CD4-positive, alpha-beta memory T cell (primary cell): ENCODE measurements around the gene FERMT3. TPM values are rescaled to one million over a fixed set of nuclear protein-coding genes. Genes with fewer than 3 reads are reported as not detected.

Experiments
- CTCF ChIA-PET: fragments of 350-600 bp; sonication (Branson Sonifier 250); formaldehyde crosslinking; loops from one replicate; lab custom pipeline; 2021; ENCODE audit warnings: inconsistent platforms; ENCODE audit not compliant: partially characterized antibody; lab: Charles Lee
- POLR2A ChIA-PET: fragments of 350-600 bp; sonication (Branson Sonifier 250); formaldehyde crosslinking; loops from one replicate; lab custom pipeline; 2021; ENCODE audit not compliant: partially characterized antibody; lab: Charles Lee
- DNase-seq, 5 donors: peaks; one replicate each; pipeline versions ENCODE4 v3.0.0 to v3.0.0-alpha.2; 2020 to 2022; ENCODE audit warnings: mixed read lengths in 1 of 5
- H3K27ac ChIP-seq: one replicate; pipeline ENCODE4 v1.7.0; 2013; ENCODE audit warnings: low read depth, low read length
- H3K27me3 ChIP-seq: 2 replicates; pipeline ENCODE4 v1.7.0; 2013; ENCODE audit warnings: mild to moderate bottlenecking, low read length, moderate library complexity; ENCODE audit not compliant: insufficient read depth
- H3K36me3 ChIP-seq: 2 replicates; pipeline ENCODE4 v1.7.0; 2013; ENCODE audit warnings: mild to moderate bottlenecking, low read length, moderate library complexity; ENCODE audit not compliant: insufficient read depth
- H3K4me1 ChIP-seq: 2 replicates; pipeline ENCODE4 v1.7.0; 2013; ENCODE audit warnings: mild to moderate bottlenecking, low read length, moderate library complexity; ENCODE audit not compliant: insufficient read depth
- H3K4me3 ChIP-seq, 2 donors: one replicate each; pipeline ENCODE4 v1.7.0; 2013; ENCODE audit warnings: low read length in 2 of 2, mild to moderate bottlenecking in 1 of 2
- H3K9me3 ChIP-seq, 2 donors: one replicate each; pipeline ENCODE4 v1.7.0; 2013; ENCODE audit warnings: low read length in 2 of 2, control low read depth in 1 of 2; ENCODE audit not compliant: control insufficient read depth in 1 of 2
- H3K27ac Mint-ChIP-seq, 7 donors: one replicate each; pipeline ENCODE4 v1.8.0; 2020 to 2021; ENCODE audit warnings: mixed read lengths in 7 of 7, mild to moderate bottlenecking in 6 of 7, inconsistent platforms in 3 of 7, moderate library complexity in 3 of 7
- H3K27me3 Mint-ChIP-seq, 2 donors: one replicate each; pipeline ENCODE4 v1.8.0; 2020 to 2021; ENCODE audit warnings: mixed read lengths in 2 of 2
- H3K36me3 Mint-ChIP-seq, 2 donors: one replicate each; pipeline ENCODE4 v1.8.0; 2020 to 2021; ENCODE audit warnings: mixed read lengths in 2 of 2, inconsistent platforms in 1 of 2, mild to moderate bottlenecking in 1 of 2
- H3K4me1 Mint-ChIP-seq, 4 donors: one replicate each; pipeline ENCODE4 v1.8.0; 2020 to 2021; ENCODE audit warnings: mixed read lengths in 4 of 4, mild to moderate bottlenecking in 1 of 4
- H3K4me3 Mint-ChIP-seq, 8 donors: one replicate each; pipeline ENCODE4 v1.8.0; 2020 to 2021; ENCODE audit warnings: mixed read lengths in 8 of 8, mild to moderate bottlenecking in 7 of 8, moderate library complexity in 6 of 8, inconsistent platforms in 3 of 8
- H3K9me3 Mint-ChIP-seq, 8 donors: one replicate each; pipeline ENCODE4 v1.8.0; 2020 to 2021; ENCODE audit warnings: mixed read lengths in 8 of 8, mild to moderate bottlenecking in 5 of 8, inconsistent platforms in 3 of 8, moderate library complexity in 1 of 8
- intact Hi-C: fragments of 100-400 bp; cut with micrococcal nuclease; formaldehyde crosslinking; loops from one replicate; pipeline ENCODE4 v1.15.1; 2023
- polyA plus RNA-seq, 2 donors: library from polyadenylated mRNA; unstranded; fragments of 300-500 nt; fragmentation: Illumina TruSeq; gene quantifications; one replicate each; pipeline ENCODE4 v1.2.3, GENCODE V29; 2021
- total RNA-seq, 2 experiments: library from RNA; stranded (reverse); gene quantifications; one replicate each; pipeline ENCODE4 v1.2.3, GENCODE V29; 2021

FERMT3 gene
- total and polyA plus RNA-seq, 4 experiments from 2014 or later, result 149 to 202 (median 175) TPM

DNA sequence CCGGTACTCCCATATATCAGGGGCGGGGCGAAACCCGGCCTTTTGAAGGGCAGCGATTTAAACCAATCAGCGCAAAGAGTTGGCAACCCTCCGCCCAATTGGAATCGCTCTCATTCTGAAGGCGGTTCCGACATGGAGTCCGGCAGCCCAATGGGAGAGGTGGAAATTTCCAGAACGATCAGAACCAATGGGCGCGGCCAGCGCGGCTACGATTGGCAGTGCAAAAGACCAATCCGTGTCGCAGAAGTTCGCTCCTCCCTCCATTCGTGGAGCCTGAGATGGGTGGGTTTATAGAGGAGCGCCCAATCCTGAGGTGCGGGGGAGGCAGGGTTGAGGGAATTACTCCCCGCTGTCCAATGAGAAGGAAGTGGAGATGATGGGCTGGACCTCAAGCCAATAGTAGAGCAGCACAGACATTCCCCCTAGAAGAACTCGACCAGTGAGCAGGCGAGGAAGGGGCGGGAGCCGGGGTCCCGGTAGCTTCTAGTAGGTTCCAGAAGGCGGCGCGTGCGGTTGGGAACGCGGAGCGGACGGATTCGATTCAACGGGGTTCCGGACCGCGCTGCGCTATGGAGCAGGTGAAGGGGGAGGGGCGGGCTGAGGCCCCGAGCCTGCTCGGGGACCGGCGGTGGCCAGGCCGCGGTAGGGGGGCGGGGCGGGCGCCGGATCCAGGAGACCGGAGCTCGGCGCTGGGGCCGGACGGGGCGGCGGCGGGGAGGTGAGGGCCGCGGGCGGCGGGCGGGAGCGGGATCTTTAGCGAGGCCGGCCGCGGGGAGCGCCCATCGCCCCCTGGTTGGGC lies 20.6 kb upstream of the FERMT3 start, which contains the start of gene STIP1:
TSS of gene STIP1 (plus strand) at position 479 of the 799 bp plus-strand sequence. CDS start at position 570, 91 bp downstream.
- Histone ChIP-seq H3K27me3 (no peaks in the 10 kb centered on the region), H3K27ac (peak within 1 kb of the TSS; percentile 79), H3K4me3 (peak within 1 kb of the TSS; percentile 64 to 71), H3K9me3 (no peaks in the 10 kb centered on the region), H3K4me1 (peaks cover 29% of the 10 kb centered on the region), H3K36me3 (no peaks in the 10 kb centered on the region)
- peaks cover 11 to 52% (median 33%) of the 10 kb centered on the region in 4 donors for H3K4me1 Mint-ChIP-seq
- peaks cover 0 to 3% (median 0%) of the 10 kb centered on the region in 8 donors for H3K9me3 Mint-ChIP-seq
- H3K36me3 Mint-ChIP-seq, result peaks cover 0 to 12% of the 10 kb centered on the region in 2 donors
- peak; percentile 99 to 100 (median 99) for DNase-seq
- no peaks in the 10 kb centered on the region for H3K27me3 Mint-ChIP-seq
- ChIA-PET POLR2A (interaction anchor here (0.7 to 6.0 kb wide), 33 partner anchors 10 to 1354 kb away, joined by 3 to 128 read pairs (median 5); partner anchors contain the start of genes BAD, CATSPERZ, CCDC88B and COX8A), CTCF (interaction anchor here (1.0 to 8.3 kb wide), 7 partner anchors 9 to 132 kb away, joined by 3 to 106 read pairs (median 4); partner anchors contain the start of genes CATSPERZ, DNAJC4, FERMT3 and PRDX5)
- peak within 1 kb of the TSS; percentile 95 to 99 (median 97) for H3K4me3 Mint-ChIP-seq
- intact Hi-C loops, result loop anchor here (1.0 to 5.0 kb wide), 9 partner anchors 18 to 504 kb away; partner anchors contain the start of genes ESRRA, FKBP2, GPR137 and MACROD1
- H3K27ac Mint-ChIP-seq, result peak within 1 kb of the TSS; percentile 91 to 98 (median 97)

DNA sequence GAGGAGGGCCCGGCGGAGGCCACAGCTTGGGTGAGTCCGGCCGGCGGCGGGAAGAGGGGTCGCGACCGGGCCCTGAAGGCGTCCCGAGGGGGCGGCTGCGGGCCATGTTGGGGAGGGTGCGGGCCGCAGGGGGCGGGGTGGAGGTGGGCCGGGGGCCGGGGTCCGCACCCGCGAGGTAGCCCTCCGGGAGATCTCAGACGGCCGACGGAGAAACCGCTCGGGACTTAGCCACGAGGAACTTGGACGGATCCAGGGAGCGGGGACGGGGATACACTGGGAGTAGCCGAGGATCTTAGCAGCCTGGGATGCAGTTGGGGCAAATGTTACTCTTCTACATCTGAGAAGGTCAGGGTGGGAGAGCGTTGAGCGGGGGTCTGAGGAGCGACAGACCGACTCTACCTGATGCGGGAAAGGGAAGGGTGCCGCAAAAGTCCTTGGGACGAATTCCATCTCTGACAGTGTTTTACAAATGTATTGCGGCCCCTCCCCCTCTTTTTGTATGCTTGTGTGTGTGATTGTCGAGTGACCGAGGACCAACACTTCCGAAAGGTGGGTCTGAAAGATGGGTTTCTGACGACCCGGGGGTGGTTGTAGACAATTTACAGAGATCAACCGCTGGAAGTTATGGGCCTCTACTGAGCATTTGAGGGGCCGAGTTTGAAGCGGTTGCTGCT lies 19.9 kb upstream of the FERMT3 start:
- Mint-ChIP-seq H3K4me1 (peaks cover 11 to 51% (median 32%) of the 10 kb centered on the region in 4 donors), H3K27me3 (no peaks in the 10 kb centered on the region), H3K9me3 (peaks cover 0 to 3% (median 0%) of the 10 kb centered on the region in 8 donors), H3K4me3 (no peak overlapping the region), H3K36me3 (peaks cover 0 to 12% of the 10 kb centered on the region in 2 donors), H3K27ac (peak overlapping the region in 1 of 7 donors; percentile 91)
- POLR2A ChIA-PET, result interaction anchor here (0.8 to 6.0 kb wide), 31 partner anchors 10 to 1355 kb away, joined by 3 to 128 read pairs (median 5); partner anchors contain the start of genes BAD, CCDC88B, COX8A and ESRRA
- peaks cover 30% of the 10 kb centered on the region for H3K4me1 ChIP-seq
- intact Hi-C loops, result loop anchor here (1.0 to 5.0 kb wide), 4 partner anchors 40 to 504 kb away; partner anchors contain the start of genes FKBP2, NUDT22, OTUB1 and RTN3
- H3K36me3 ChIP-seq, result no peaks in the 10 kb centered on the region
- H3K9me3 ChIP-seq, result no peaks in the 10 kb centered on the region
- no peak overlapping the region for H3K4me3 ChIP-seq
- CTCF ChIA-PET, result interaction anchor here (1.0 to 8.3 kb wide), 8 partner anchors 9 to 131 kb away, joined by 3 to 106 read pairs (median 4); partner anchors contain the start of genes CATSPERZ, FERMT3, PRDX5 and TRMT112
- H3K27me3 ChIP-seq, result no peaks in the 10 kb centered on the region
- no peak overlapping the region for H3K27ac ChIP-seq
- DNase-seq, result peak; percentile 28 to 64 (median 36)

DNA sequence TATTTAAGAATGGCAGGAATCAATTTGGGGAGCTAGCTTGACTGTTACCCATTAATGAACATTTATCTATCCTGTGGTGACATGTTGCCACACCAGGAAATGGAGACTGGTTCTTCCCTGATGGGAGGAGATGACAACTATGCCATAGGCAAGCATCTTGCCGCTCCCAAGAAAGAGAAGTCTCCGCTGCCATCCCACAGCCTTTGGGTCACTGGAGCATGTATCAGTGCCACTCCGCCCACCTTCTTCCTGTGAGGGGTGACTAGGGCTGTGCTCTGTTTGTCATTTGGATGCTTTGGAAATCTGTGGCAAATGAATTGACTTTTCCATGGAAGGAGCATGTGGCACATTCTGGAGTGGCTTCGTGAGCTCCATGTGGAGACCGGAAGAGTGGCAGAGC lies 14.1 kb upstream of the FERMT3 start:
- Mint-ChIP-seq H3K27ac (no peak overlapping the region), H3K27me3 (no peaks in the 10 kb centered on the region), H3K36me3 (peaks cover 29 to 52% of the 10 kb centered on the region in 2 donors), H3K9me3 (no peaks in the 10 kb centered on the region), H3K4me1 (peaks cover 8 to 45% (median 18%) of the 10 kb centered on the region in 4 donors), H3K4me3 (no peak overlapping the region)
- intact Hi-C loops, result no loop called here
- Histone ChIP-seq H3K27ac (no peak overlapping the region), H3K4me1 (peaks cover 16% of the 10 kb centered on the region), H3K9me3 (no peaks in the 10 kb centered on the region), H3K36me3 (peaks cover 49% of the 10 kb centered on the region), H3K27me3 (no peaks in the 10 kb centered on the region), H3K4me3 (no peak overlapping the region)
- DNase-seq, result no peak
- CTCF ChIA-PET, result interaction anchor here (0.8 to 8.3 kb wide), 7 partner anchors 13 to 150 kb away, joined by 3 to 106 read pairs (median 9); partner anchors contain the start of genes CATSPERZ and FERMT3
- POLR2A ChIA-PET, result interaction anchor here (0.7 to 1.5 kb wide), 2 partner anchors 12 to 108 kb away, joined by 3 read pairs; partner anchors contain the start of gene CATSPERZ

DNA sequence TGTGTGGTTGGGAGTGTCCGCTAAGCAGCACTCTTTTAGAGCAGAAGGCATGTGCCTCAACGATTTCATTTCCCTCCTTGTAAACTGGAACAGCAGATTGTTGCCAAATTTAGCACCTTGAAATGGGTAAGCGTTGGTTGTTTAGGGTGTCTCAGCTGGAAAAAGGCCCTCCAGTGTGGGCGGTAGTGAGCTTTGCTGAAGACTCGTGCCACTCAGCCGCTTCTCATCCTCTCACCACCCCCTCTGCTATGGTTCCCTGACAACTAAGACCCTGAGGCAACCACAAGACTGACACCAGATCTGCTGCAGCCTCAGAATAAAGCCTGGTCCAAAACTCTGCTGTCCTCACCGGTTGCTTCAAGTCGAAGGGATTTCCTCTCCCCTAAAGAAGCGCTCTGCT lies 9.9 kb upstream of the FERMT3 start:
- no peak for DNase-seq
- Histone ChIP-seq H3K27me3 (no peaks in the 10 kb centered on the region), H3K4me3 (no peak overlapping the region), H3K36me3 (peaks cover 78% of the 10 kb centered on the region), H3K4me1 (peaks cover 5% of the 10 kb centered on the region), H3K27ac (no peak overlapping the region), H3K9me3 (no peaks in the 10 kb centered on the region)
- Mint-ChIP-seq H3K4me3 (no peak overlapping the region), H3K36me3 (peaks cover 42 to 70% of the 10 kb centered on the region in 2 donors), H3K9me3 (no peaks in the 10 kb centered on the region), H3K4me1 (peaks cover 6 to 18% (median 10%) of the 10 kb centered on the region in 4 donors), H3K27ac (peak overlapping the region in 2 of 7 donors; percentile 68 to 70), H3K27me3 (no peaks in the 10 kb centered on the region)
- ChIA-PET CTCF (interaction anchor here (1.0 to 4.7 kb wide), 4 partner anchors 8 to 108 kb away, joined by 4 to 27 read pairs (median 4); partner anchors contain the start of gene FERMT3), POLR2A (interaction anchor here (1.9 to 4.1 kb wide), 2 partner anchors 10 kb away, joined by 7 to 19 read pairs; partner anchors contain the start of genes FERMT3 and STIP1)
- intact Hi-C loops, result no loop called here

DNA sequence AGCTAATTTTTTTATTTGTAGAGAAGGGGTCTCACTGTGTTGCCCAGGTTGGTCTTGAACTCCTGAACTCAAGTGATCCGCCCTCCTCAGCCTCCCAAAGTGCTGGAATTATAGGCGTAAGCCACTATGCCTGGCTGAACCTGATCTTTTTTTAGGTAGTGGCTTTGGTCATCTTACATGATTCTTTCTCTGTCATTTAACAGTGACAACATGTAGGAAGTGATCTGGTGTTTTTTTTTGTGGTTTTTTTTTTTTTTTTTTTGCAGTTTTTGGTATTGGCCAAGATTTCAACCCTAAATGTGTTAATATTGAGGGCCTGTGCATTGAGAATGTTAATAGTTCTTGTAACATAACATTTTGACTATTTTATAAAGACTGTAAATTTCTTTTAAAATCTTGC lies 8.0 kb upstream of the FERMT3 start:
- no peak for DNase-seq
- Mint-ChIP-seq H3K9me3 (no peaks in the 10 kb centered on the region), H3K4me3 (no peak overlapping the region), H3K27me3 (no peaks in the 10 kb centered on the region), H3K36me3 (peaks cover 49 to 75% of the 10 kb centered on the region in 2 donors), H3K27ac (peak overlapping the region in 1 of 7 donors; percentile 6), H3K4me1 (peaks cover 4 to 9% (median 7%) of the 10 kb centered on the region in 4 donors)
- intact Hi-C loops, result no loop called here
- Histone ChIP-seq H3K27me3 (no peaks in the 10 kb centered on the region), H3K9me3 (no peaks in the 10 kb centered on the region), H3K36me3 (peaks cover 80% of the 10 kb centered on the region), H3K27ac (no peak overlapping the region), H3K4me1 (no peaks in the 10 kb centered on the region), H3K4me3 (no peak overlapping the region)
- ChIA-PET POLR2A (interaction anchor here (4.1 to 22.7 kb wide), 2 partner anchors 12 to 35 kb away, joined by 19 to 937 read pairs; partner anchors contain the start of genes DNAJC4, FKBP2, NUDT22 and PLCB3), CTCF (interaction anchor here (1.5 kb wide), 1 partner anchor 102 kb away, joined by 3 read pairs; no protein-coding TSS in a partner anchor)

DNA sequence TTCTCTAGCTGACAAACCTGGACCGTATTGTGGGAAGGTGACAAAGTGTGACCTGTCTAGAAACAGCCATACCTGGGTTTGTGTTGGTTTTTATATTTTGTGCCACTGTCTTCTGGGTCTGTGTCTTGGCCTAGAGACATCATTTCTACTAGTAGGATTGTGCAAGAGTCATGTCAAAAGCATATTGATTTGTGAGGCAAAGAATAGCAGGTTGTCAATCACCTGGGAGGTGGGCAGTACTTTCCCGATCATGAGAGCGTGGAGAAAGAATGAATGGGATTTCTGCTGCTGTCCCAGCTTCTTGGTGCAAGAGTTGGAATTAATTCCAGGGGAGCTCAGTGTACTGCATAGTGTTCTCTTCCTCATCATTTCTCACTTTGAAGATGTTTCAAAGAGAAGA lies 5.0 kb upstream of the FERMT3 start:
- no peak overlapping the region for H3K4me3 ChIP-seq
- Mint-ChIP-seq H3K4me3 (no peak overlapping the region), H3K36me3 (peaks cover 38 to 62% of the 10 kb centered on the region in 2 donors), H3K27ac (peak overlapping the region in 1 of 7 donors; percentile 14), H3K4me1 (peaks cover 10 to 35% (median 25%) of the 10 kb centered on the region in 4 donors), H3K9me3 (no peaks in the 10 kb centered on the region), H3K27me3 (no peaks in the 10 kb centered on the region)
- no peaks in the 10 kb centered on the region for H3K9me3 ChIP-seq
- ChIA-PET CTCF (interaction anchor here (1.4 to 1.6 kb wide), 2 partner anchors 49 to 100 kb away, joined by 6 to 12 read pairs; partner anchors contain the start of gene CATSPERZ), POLR2A (interaction anchor here (1.0 to 22.7 kb wide), 5 partner anchors 14 to 103 kb away, joined by 3 to 937 read pairs (median 4); partner anchors contain the start of genes BAD, CATSPERZ, DNAJC4 and FKBP2)
- intact Hi-C loops, result no loop called here
- no peak for DNase-seq
- no peak overlapping the region for H3K27ac ChIP-seq
- H3K36me3 ChIP-seq, result peaks cover 60% of the 10 kb centered on the region
- H3K4me1 ChIP-seq, result peaks cover 26% of the 10 kb centered on the region
- no peaks in the 10 kb centered on the region for H3K27me3 ChIP-seq
